ENCODE results near the gene LRCOL1.
A peak's percentile ranks its signal among the peaks of the same experiment; 100 is the strongest.

The LRCOL1 gene

GRCh38 chr12:132568826-132569480, 41.4 kb downstream of the LRCOL1 start:
- Histone ChIP-seq H3K9ac (ENCODE audit: low read depth, low read length) (no peak overlapping the region), H3K4me3 (ENCODE audit: low read length) (no peak overlapping the region), H3K9me3 (ENCODE audit: insufficient read depth, low read depth, low read length) (no peaks in the 10 kb centered on the region), H3K4me1 (ENCODE audit: insufficient read depth, low read length) (no peaks in the 10 kb centered on the region), H3K36me3 (ENCODE audit: insufficient read depth, low read length) (peaks cover 48% of the 10 kb centered on the region), H3K27ac (ENCODE audit: low read depth, low read length) (no peak overlapping the region), H3K27me3 (ENCODE audit: insufficient read depth, low read length) (no peaks in the 10 kb centered on the region)
- WGBS = 96% methylated on average over 17 of the region's 17 CpGs

- no peak overlapping the region for H3K4me3 ChIP-seq (ENCODE audit: low read length)
- WGBS = 95% methylated on average over 15 of the region's 16 CpGs
- no peaks in the 10 kb centered on the region for H3K4me1 ChIP-seq (ENCODE audit: insufficient read depth, low read length)
- no peak overlapping the region for H3K27ac ChIP-seq (ENCODE audit: low read depth, low read length)
- H3K9me3 ChIP-seq (ENCODE audit: insufficient read depth, low read depth, low read length) = no peaks in the 10 kb centered on the region
- peaks cover 41% of the 10 kb centered on the region for H3K36me3 ChIP-seq (ENCODE audit: insufficient read depth, low read length)
- H3K9ac ChIP-seq (ENCODE audit: low read depth, low read length) = no peak overlapping the region
- no peaks in the 10 kb centered on the region for H3K27me3 ChIP-seq (ENCODE audit: insufficient read depth, low read length)
Observed at GRCh38 chr12:132568301-132568700, 42.1 kb downstream of the LRCOL1 start.

GRCh38 chr12:132566516-132567131, 43.8 kb downstream of the LRCOL1 start:
- no peak overlapping the region for H3K9ac ChIP-seq (ENCODE audit: low read depth, low read length)
- no peaks in the 10 kb centered on the region for H3K27me3 ChIP-seq (ENCODE audit: insufficient read depth, low read length)
- H3K27ac ChIP-seq (ENCODE audit: low read depth, low read length) = no peak overlapping the region
- no peaks in the 10 kb centered on the region for H3K4me1 ChIP-seq (ENCODE audit: insufficient read depth, low read length)
- H3K9me3 ChIP-seq (ENCODE audit: insufficient read depth, low read depth, low read length) = no peaks in the 10 kb centered on the region
- WGBS = 95% methylated on average over 25 of the region's 25 CpGs
- H3K4me3 ChIP-seq (ENCODE audit: low read length) = no peak overlapping the region
- H3K36me3 ChIP-seq (ENCODE audit: insufficient read depth, low read length) = peaks cover 26% of the 10 kb centered on the region

GRCh38 chr12:132565365-132565764, 45.0 kb downstream of the LRCOL1 start:
- no peak overlapping the region for H3K9ac ChIP-seq (ENCODE audit: low read depth, low read length)
- H3K4me3 ChIP-seq (ENCODE audit: low read length) = no peak overlapping the region
- no peaks in the 10 kb centered on the region for H3K4me1 ChIP-seq (ENCODE audit: insufficient read depth, low read length)
- no peak overlapping the region for H3K27ac ChIP-seq (ENCODE audit: low read depth, low read length)
- H3K9me3 ChIP-seq (ENCODE audit: insufficient read depth, low read depth, low read length) = no peaks in the 10 kb centered on the region
- H3K27me3 ChIP-seq (ENCODE audit: insufficient read depth, low read length) = no peaks in the 10 kb centered on the region
- H3K36me3 ChIP-seq (ENCODE audit: insufficient read depth, low read length) = peaks cover 20% of the 10 kb centered on the region; the same call in 1 of the 2 replicates
- WGBS = 92% methylated on average over 18 of the region's 18 CpGs

- 97% methylated on average over 20 of the region's 20 CpGs for WGBS
- peaks cover 20% of the 10 kb centered on the region; the same call in 1 of the 2 replicates for H3K36me3 ChIP-seq (ENCODE audit: insufficient read depth, low read length)
- peaks cover 7% of the 10 kb centered on the region for H3K27me3 ChIP-seq (ENCODE audit: insufficient read depth, low read length)
- no peak overlapping the region for H3K27ac ChIP-seq (ENCODE audit: low read depth, low read length)
- H3K9ac ChIP-seq (ENCODE audit: low read depth, low read length) = no peak overlapping the region
- H3K4me3 ChIP-seq (ENCODE audit: low read length) = no peak overlapping the region
- no peaks in the 10 kb centered on the region for H3K4me1 ChIP-seq (ENCODE audit: insufficient read depth, low read length)
- no peaks in the 10 kb centered on the region for H3K9me3 ChIP-seq (ENCODE audit: insufficient read depth, low read depth, low read length)
Observed at GRCh38 chr12:132563911-132564310, 46.5 kb downstream of the LRCOL1 start.

- no peak overlapping the region for H3K9ac ChIP-seq (ENCODE audit: low read depth, low read length)
- no peaks in the 10 kb centered on the region for H3K4me1 ChIP-seq (ENCODE audit: insufficient read depth, low read length)
- 90% methylated on average over 21 of the region's 21 CpGs for WGBS
- H3K4me3 ChIP-seq (ENCODE audit: low read length) = no peak overlapping the region
- no peaks in the 10 kb centered on the region for H3K9me3 ChIP-seq (ENCODE audit: insufficient read depth, low read depth, low read length)
- H3K27ac ChIP-seq (ENCODE audit: low read depth, low read length) = no peak overlapping the region
- H3K36me3 ChIP-seq (ENCODE audit: insufficient read depth, low read length) = peaks cover 20% of the 10 kb centered on the region; the same call in 1 of the 2 replicates
- H3K27me3 ChIP-seq (ENCODE audit: insufficient read depth, low read length) = peaks cover 20% of the 10 kb centered on the region
Observed at GRCh38 chr12:132562489-132563021, 47.8 kb downstream of the LRCOL1 start.

- H3K27ac ChIP-seq (ENCODE audit: low read depth, low read length) = no peak overlapping the region
- H3K27me3 ChIP-seq (ENCODE audit: insufficient read depth, low read length) = peaks cover 28% of the 10 kb centered on the region
- H3K4me3 ChIP-seq (ENCODE audit: low read length) = peak overlapping the region; percentile 90
- 73% methylated on average over 21 of the region's 21 CpGs for WGBS
- no peaks in the 10 kb centered on the region for H3K4me1 ChIP-seq (ENCODE audit: insufficient read depth, low read length)
- no peak overlapping the region for H3K9ac ChIP-seq (ENCODE audit: low read depth, low read length)
- H3K36me3 ChIP-seq (ENCODE audit: insufficient read depth, low read length) = peaks cover 15% of the 10 kb centered on the region; the same call in 1 of the 2 replicates
- H3K9me3 ChIP-seq (ENCODE audit: insufficient read depth, low read depth, low read length) = no peaks in the 10 kb centered on the region
Observed at GRCh38 chr12:132561427-132562156, 48.8 kb downstream of the LRCOL1 start.

- Histone ChIP-seq H3K27ac (ENCODE audit: low read depth, low read length) (peak overlapping the region; percentile 58; the same call in 1 of the 2 replicates), H3K27me3 (ENCODE audit: insufficient read depth, low read length) (peaks cover 34% of the 10 kb centered on the region), H3K9me3 (ENCODE audit: insufficient read depth, low read depth, low read length) (no peaks in the 10 kb centered on the region), H3K4me3 (ENCODE audit: low read length) (peak overlapping the region; percentile 90), H3K36me3 (ENCODE audit: insufficient read depth, low read length) (peaks cover 9% of the 10 kb centered on the region; the same call in 1 of the 2 replicates), H3K4me1 (ENCODE audit: insufficient read depth, low read length) (no peaks in the 10 kb centered on the region), H3K9ac (ENCODE audit: low read depth, low read length) (peak overlapping the region; percentile 94)
- 1% methylated on average over 49 of the region's 49 CpGs for WGBS
Observed at GRCh38 chr12:132560614-132561426, 49.6 kb downstream of the LRCOL1 start.

- under 1% methylated on average over 36 of the region's 36 CpGs for WGBS
- Histone ChIP-seq H3K27ac (ENCODE audit: low read depth, low read length) (peak overlapping the region; percentile 70), H3K9ac (ENCODE audit: low read depth, low read length) (peak overlapping the region; percentile 94), H3K4me3 (ENCODE audit: low read length) (peak overlapping the region; percentile 90), H3K4me1 (ENCODE audit: insufficient read depth, low read length) (no peaks in the 10 kb centered on the region), H3K9me3 (ENCODE audit: insufficient read depth, low read depth, low read length) (no peaks in the 10 kb centered on the region), H3K36me3 (ENCODE audit: insufficient read depth, low read length) (peaks cover 5% of the 10 kb centered on the region; the same call in 1 of the 2 replicates), H3K27me3 (ENCODE audit: insufficient read depth, low read length) (peaks cover 39% of the 10 kb centered on the region)
Observed at GRCh38 chr12:132560364-132560613, 50.1 kb downstream of the LRCOL1 start.

GRCh38 chr12:132559652-132560363, 50.6 kb downstream of the LRCOL1 start:
- no peaks in the 10 kb centered on the region for H3K4me1 ChIP-seq (ENCODE audit: insufficient read depth, low read length)
- no peaks in the 10 kb centered on the region for H3K9me3 ChIP-seq (ENCODE audit: insufficient read depth, low read depth, low read length)
- H3K27me3 ChIP-seq (ENCODE audit: insufficient read depth, low read length) = peaks cover 41% of the 10 kb centered on the region
- peak overlapping the region; percentile 70 for H3K27ac ChIP-seq (ENCODE audit: low read depth, low read length)
- peak overlapping the region; percentile 94 for H3K9ac ChIP-seq (ENCODE audit: low read depth, low read length)
- H3K36me3 ChIP-seq (ENCODE audit: insufficient read depth, low read length) = no peaks in the 10 kb centered on the region
- WGBS = 2% methylated on average over 98 of the region's 98 CpGs
- peak overlapping the region; percentile 90 for H3K4me3 ChIP-seq (ENCODE audit: low read length)

Measured in HUES64 (cell line).